ENCODE measurements around the gene L1CAM.

The L1CAM gene

DNA sequence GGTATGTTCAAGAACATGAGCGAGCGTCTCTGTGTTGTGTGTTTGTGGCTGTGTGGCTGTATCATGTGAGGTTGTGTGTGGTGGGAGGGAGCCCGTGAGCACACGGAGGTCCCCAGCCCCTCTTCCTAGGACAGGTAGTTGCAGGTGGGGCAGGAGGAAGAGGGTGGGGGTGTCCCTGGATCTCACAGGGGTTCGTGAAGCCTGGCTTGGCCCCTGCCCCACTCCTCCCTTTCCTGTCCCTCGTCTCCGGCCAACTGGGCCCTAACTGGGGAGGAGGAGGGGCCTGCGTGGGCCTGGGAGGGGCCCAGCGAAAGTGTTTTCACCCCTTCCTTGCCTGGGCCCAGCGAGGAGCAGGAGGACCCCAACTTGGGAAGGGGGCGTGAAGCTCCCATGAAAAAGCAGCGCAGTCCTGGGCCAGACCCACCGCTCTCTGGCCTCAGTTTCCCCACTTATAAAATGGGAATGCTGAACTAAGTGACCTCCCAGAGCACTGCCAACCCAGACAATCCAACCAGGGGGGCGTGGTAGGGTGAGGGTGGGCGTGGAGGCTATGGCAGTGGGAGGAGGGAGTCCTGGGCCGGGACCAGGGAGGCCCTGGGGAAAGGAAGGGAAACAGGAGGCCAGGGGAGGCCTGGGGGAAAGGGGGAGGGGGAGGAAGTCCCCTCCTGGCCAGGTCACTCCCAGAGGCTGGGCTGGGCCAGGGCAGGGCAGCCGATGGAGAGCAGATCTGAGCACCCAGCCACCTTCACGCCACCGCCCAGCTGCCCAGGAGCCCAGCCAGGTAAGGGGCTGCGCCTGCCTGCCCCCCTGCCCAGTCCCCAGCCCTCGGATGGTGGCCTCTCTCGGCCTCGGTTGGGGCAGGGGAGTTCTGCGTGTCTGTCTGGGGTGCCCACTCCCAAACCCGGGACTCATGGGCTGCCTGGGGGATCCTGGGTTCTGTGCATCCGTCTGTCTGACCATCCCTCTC, 18.3 kb upstream of the L1CAM start, which contains the start of gene AVPR2:
Gene AVPR2, plus strand, starts transcription at position 683 of the 967 bp plus-strand sequence. CDS start 473 bp downstream, outside the sequence.
- H3K4me3 ChIP-seq (ENCODE audit: low read depth, low read length) = no peak within 1 kb of the TSS
- TF ChIP-seq, protein P1, sequence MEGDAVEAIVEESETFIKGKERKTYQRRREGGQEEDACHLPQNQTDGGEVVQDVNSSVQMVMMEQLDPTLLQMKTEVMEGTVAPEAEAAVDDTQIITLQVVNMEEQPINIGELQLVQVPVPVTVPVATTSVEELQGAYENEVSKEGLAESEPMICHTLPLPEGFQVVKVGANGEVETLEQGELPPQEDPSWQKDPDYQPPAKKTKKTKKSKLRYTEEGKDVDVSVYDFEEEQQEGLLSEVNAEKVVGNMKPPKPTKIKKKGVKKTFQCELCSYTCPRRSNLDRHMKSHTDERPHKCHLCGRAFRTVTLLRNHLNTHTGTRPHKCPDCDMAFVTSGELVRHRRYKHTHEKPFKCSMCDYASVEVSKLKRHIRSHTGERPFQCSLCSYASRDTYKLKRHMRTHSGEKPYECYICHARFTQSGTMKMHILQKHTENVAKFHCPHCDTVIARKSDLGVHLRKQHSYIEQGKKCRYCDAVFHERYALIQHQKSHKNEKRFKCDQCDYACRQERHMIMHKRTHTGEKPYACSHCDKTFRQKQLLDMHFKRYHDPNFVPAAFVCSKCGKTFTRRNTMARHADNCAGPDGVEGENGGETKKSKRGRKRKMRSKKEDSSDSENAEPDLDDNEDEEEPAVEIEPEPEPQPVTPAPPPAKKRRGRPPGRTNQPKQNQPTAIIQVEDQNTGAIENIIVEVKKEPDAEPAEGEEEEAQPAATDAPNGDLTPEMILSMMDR (IDR thresholded peaks at IDR 0.05; ENCODE audit: low read depth, low read length, missing control alignments) = no peak
- DNase-seq (ENCODE audit: low read depth) = no peak
- in situ Hi-C loops (cut with HindIII; ENCODE audit: low sequenced_read_pairs) = no loop called here

DNA sequence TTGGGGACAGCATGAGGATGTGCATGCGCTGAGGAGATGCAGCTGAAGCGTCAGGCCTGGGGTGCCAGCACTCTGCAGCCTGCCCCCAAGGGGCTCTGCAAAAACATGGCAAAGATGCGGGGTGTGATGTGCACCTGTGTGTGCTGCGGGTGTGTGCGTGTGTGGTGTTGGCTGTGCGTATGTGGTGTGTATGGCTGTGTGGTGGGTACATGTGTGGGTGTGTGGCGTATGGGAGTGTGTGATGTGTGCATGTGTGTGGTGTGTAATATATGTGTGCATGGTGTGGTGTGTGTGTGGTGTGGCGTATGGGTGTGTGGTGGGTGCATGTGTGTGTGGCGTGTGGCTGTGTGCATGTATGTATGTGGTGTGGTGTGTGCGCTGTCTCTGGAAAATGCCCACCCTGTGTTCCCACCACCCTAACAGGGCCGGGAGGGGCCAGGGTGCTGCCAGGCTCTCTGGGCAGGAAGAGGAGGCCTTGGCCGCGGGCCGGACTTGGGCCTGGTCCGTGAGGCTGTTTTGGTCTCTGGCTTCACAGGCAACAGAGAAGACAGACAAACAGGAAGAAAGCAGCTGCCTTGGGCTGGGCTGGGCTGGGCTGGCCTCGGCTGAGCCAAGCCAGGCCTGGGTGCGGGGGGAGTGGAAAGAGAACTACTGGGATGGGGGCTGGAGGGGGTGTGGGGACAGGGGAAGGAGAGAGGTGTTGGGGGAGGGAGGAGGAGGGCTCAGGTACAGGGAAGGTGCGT, 17.4 kb upstream of the L1CAM start:
- in situ Hi-C loops (cut with HindIII; ENCODE audit: low sequenced_read_pairs) = no loop called here
- no peak overlapping the region for H3K4me3 ChIP-seq (ENCODE audit: low read depth, low read length)
- DNase-seq (ENCODE audit: low read depth) = no peak
- TF ChIP-seq, protein P1 (IDR thresholded peaks at IDR 0.05; ENCODE audit: low read depth, low read length, missing control alignments) = no peak

DNA sequence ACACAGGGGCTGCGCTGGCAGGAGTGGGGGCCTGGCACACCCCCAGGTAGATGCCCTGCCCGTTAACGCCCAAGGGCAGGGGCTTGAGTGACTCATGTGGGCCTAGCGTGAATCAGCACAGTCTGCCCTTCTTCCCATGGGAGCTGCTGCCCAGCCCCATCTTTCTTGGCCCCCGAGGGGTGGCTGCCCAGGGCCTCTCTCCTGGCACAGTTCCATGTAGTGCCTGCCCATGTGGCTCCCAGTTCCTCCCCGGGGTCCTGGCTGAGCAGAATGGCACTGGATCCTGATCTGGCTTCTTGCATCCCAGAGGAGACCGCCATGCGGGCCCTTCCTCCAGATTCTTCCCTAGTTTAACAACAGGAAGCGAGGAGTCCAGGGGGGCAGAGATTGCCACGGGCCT, 16.4 kb upstream of the L1CAM start:
- no peak overlapping the region for H3K4me3 ChIP-seq (ENCODE audit: low read depth, low read length)
- TF ChIP-seq, protein P1 (IDR thresholded peaks at IDR 0.05; ENCODE audit: low read depth, low read length, missing control alignments) = no peak
- in situ Hi-C loops (cut with HindIII; ENCODE audit: low sequenced_read_pairs) = no loop called here
- no peak for DNase-seq (ENCODE audit: low read depth)

DNA sequence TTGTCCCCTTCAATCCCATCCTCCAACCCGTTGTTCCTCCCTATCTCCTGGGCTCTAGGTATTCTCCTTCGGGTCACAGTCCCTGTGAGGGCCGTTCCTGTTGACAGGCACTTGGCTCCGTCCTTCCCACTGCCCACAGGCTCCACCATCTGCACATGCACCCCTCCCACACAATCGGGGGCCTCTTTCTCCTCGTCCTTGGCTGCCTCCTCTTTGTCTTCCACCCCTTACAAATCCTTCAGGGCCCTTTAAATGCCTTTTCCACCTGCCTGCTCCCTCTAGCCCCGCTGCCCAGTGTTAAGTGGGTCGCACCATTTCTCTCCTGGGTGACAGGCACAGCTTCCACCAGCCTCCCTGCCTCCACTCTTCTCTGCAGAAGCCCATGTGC, 15.8 kb upstream of the L1CAM start:
- no peak for DNase-seq (ENCODE audit: low read depth)
- no peak overlapping the region for H3K4me3 ChIP-seq (ENCODE audit: low read depth, low read length)
- TF ChIP-seq, protein P1 (IDR thresholded peaks at IDR 0.05; ENCODE audit: low read depth, low read length, missing control alignments) = no peak
- in situ Hi-C loops (cut with HindIII; ENCODE audit: low sequenced_read_pairs) = no loop called here

DNA sequence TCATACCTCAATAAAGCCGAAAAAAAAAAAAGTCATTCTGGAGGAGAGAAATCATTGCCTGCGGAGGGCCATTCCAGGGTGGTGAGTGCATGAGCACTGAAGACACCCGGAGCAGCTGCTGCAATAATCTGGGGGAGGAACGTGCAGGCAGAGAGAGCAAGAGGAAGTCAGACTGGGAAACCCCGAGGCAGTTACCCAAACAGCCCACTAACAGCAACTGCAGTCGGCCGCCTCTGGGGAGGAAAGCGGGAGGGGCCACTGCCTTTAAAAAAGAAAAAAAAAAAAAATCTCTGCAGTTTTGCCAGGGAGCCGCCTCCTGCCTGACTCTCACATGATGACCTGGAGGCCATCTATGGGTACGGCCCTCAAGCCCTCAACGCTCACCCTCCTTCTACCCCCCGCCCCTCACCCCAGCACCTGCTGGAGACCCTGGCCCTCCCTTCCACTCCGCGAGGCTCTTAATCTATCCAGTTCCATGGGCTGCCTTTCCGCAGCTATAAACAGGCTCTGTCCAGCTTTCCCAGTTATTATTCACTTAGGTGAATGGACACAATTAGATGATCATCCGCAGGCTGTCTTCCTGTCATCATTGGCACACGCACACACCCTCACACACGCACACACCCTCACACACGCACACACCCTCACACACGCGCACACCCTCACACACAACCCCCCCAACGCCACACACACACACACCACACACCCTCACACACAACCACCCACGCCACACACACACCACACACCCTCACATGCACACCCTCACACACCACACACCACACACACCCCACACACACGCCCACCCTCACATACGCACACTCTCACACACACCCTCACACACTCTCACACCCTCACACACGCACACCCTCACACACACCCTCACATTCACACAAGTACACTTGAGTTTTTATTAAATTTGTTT, 15.1 kb upstream of the L1CAM start:
- in situ Hi-C loops (cut with HindIII; ENCODE audit: low sequenced_read_pairs) = no loop called here
- TF ChIP-seq, protein P1 (IDR thresholded peaks at IDR 0.05; ENCODE audit: low read depth, low read length, missing control alignments) = no peak
- H3K4me3 ChIP-seq (ENCODE audit: low read depth, low read length) = no peak overlapping the region
- DNase-seq (ENCODE audit: low read depth) = peak; percentile 11

DNA sequence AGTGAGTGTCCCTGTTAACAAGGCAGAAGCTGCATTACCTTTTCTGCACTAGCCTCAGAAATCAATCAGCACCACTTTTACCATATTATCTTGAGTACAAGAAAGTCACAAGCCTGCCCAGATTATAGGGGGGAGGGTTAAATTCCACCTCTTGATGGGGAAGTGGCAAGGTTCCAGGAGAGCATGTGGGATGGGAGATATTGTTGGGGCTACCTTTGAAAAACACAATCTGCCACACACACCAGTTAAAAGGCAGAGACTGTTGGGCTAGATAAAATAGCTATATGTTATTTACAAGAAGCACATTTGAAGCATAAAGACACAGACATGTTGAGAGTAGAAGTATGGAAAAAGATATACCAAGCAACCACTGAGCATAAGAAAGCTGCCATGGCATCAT, 11.9 kb upstream of the L1CAM start:
- TF ChIP-seq, protein P1 (IDR thresholded peaks at IDR 0.05; ENCODE audit: low read depth, low read length, missing control alignments) = no peak
- in situ Hi-C loops (cut with HindIII; ENCODE audit: low sequenced_read_pairs) = no loop called here
- H3K4me3 ChIP-seq (ENCODE audit: low read depth, low read length) = no peak overlapping the region
- no peak for DNase-seq (ENCODE audit: low read depth)
